GM18870 (cell line): ENCODE measurements around the gene ATG13.

Experiments
- ATAC-seq: cut with Tn5 transposase; IDR thresholded peaks from one replicate; pipeline ENCODE4 v1.9.1; 2021; ENCODE audit warnings: moderate library complexity; ENCODE audit not compliant: unreplicated experiment

ATG13 gene

DNA sequence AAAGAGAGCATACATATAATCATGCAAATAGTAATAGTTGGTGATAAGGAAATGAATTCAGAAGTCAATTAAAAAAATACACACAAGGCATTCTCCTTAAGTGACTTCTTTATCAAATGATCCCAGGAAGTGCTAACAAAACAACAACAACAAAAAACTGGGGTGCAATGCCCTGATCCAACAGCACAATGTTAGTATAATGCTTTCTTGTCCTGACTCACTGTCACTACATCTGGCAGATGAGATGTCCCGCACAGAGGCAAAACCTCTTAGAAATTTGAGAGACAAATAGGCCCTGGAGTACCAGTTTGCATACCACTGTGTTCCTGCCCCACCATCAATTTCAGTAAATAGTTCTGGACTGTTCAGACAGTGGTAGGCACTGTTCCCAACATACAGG lies 12.6 kb upstream of the ATG13 start:
- ATAC-seq = no peak

DNA sequence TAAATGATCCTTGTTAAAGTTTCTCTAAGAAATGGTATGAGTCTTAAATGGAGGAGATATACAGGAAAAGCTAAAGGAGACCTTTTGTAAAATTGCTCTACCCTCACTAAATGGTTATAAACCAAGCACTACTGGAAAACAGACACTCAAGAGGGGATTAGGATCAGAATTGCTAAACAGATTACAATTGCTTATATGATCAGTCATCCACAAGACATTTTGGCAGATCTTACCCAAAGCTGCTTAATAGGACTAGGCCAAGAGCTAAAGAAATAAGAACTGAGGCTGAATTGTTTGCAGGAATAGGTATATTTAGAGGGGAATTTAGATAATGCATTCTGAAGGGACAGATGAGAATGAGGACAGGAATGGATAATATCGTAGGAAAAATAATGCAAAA lies 9.8 kb upstream of the ATG13 start:
- no peak for ATAC-seq

DNA sequence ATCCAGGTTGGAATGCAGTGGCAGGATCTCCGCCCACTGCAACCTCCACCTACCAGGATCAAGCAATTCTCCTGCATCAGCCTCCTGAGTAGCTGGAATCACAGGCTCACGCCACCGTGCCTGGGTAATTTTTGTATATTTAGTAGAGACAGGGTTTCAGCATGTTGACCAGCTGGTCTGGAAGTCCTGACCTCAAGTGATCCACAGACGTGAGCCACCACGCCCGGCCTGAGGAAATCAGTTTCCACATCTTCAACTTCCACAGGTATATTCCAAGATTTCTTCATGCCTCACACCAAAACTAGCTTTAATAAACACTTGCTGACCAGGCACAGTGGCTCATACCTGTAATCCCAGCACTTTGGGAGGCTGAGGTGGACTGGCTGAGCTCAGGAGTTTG lies 8.0 kb upstream of the ATG13 start:
- ATAC-seq = no peak

DNA sequence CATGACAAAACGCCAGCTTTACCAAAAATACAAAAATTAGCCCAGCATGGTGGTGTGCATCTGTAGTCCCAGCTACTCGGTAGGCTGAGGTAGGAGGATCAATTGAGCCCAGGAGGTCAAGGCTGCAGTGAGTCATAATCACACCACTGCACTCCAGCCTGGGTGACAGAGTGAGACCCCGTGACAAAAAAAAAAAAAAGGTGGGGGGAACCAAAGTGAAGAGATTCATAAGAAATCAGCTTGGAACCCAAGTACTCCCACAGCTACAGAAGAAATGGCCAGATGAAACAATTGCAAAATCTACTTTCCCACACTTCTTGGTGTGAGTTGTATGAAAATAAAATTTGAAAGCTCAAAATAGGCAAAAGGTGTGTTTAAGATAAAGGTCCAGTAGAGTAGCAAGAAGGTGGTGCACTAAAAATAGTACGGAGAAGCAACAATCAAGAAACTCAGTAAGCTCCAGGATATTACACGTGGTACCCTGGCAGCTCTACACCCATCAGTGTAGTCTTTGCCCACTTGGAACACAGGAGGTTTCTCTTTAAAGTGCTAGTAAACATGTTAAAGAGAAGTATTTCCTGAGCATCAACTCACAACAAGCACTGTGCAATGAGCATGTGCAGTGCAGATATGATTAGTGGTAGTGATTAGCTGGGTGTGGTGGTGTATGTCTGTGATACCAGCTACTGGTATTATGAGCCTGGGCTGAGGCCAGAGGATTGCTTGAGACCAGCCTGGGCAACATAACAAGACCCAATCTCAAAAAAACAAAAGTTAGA lies 5.6 kb upstream of the ATG13 start:
- ATAC-seq = no peak

DNA sequence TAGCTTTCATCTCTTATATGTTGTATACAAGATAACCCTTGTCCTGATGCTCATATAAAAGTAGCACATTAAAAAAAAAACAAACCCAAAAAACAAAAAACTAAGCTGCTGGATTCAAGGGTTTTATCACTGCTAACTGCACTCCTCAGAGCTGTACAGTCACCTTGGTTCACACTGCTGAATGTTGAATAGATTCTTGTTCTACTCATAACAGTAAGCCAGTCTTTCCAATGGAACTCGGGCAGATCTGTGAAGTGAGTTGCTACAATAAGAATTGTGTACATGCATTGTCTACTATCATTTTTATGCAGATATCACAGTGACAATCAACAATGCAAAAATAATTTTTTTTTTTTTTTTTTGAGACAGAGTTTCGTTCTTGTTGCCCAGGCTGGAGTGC lies 5.0 kb upstream of the ATG13 start:
- no peak for ATAC-seq

DNA sequence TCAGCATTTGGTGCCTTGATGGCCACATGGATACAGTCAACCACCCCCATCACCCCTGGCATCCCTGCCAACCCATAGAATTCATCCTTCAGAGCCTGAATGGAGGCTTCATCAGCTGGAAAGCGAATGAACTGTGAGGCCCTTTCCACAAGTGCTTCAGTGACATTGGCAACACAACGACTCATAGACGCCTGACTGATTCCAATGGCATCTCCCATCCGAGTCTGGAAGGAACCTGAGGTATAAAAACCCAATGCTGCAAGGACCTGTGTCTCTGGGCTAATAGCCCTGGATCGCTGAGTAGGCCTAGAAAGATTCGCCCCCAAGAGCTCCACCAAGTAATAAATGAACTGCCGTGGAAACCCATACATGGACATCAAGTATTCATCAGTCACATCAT lies 1.6 kb upstream of the ATG13 start:
- ATAC-seq = no peak

DNA sequence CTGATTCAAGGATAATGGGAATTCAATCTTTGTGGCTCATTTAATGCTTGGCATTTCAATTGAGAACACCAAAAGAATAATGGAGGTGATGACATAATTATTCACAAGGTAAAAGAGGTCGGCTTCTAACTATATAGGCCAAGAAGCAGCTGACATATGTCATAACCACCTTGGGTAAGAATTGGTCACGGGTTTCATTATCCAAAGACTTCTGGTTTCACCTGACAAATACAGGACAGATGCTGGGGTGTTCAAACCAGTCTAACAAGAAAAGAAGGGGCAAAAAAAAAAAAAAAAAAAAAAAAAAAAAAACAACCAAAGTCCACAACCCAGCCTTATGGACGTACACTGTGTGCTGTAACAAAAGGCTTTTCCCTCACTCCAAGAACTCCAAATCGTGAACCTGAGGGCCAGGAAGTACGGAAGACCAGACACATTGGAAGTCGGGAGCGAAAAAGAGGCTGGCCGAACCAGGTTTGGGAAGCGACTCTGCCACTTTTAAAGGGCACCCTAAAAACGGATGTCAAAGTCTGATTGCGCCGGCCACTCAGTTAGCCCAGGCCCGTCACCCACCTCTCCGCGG lies 711 bp upstream of the ATG13 start:
- ATAC-seq = peak; percentile 9

DNA sequence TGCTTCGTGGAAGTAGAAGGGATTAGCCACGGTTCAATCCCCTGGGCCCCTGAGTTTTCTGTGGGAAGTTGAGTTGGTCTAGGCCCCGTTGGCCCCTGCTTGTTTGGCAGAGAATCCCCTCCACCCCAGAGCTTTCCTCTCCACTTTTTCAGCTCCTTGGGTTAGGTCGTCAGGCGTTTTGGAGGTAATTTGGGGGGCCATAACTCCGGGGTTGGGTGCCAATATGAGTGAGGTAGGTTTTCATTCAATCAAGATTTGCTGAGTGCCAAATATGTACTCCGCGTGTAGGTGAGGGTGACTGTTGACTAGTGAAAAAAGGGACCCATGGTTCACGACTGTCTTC lies 590 bp downstream of the ATG13 start:
- no peak for ATAC-seq

DNA sequence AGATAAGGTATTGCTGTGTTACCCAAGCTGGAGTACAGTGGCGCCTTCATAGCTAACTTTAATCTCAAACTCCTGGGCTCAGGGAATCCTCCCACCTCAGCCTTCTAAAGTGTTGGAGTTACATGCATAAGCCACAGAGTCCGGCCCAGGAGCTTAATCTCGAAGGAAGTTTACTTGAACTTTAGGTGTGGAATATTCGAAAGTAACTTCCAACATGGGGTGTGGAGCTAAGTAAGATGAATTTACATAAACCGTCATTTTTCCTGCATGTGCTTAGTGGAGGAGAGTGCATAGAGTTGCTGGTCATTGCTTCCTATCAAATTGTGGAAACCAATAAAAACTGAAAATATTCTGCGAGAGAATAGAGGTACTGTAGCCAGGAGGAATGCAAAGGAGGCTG lies 1.5 kb downstream of the ATG13 start:
- ATAC-seq = no peak

DNA sequence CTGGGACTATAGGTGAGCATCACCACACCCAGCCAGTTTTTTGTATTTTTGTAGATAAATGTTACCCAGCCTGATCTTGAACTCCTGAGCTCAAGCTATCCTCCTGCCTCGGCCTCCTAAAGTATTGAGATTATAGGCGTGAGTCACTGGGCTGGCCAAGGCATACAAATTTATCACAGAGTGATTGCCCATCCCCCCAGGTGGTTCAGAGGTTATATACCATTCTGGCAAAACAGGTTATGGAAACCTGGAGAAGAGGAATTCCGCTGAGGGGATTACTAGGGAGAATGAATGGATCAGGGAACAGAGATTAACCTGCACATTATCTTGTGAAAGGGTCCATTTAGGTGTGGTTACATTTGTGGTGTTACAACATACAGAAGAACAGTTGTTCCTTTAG lies 8.1 kb downstream of the ATG13 start:
- no peak for ATAC-seq

DNA sequence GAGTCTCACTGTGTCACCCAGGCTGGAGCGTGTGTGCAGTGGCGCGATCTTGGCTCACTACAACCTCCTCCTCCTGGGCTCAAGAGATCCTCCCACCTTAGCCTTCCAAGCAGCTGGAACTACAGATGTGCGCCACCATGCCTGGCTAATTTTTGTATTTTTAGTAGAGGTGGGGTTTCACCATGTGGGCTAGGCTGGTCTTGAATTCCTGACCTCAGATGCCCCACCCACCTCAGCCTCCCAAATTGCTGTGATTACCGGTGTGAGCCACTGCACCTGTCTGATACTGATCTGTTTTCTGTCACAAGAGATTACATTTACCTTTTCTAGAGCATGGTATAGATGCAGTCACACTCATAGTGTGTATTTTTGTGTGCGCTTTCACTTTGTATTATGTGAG lies 11.6 kb downstream of the ATG13 start:
- no peak for ATAC-seq

DNA sequence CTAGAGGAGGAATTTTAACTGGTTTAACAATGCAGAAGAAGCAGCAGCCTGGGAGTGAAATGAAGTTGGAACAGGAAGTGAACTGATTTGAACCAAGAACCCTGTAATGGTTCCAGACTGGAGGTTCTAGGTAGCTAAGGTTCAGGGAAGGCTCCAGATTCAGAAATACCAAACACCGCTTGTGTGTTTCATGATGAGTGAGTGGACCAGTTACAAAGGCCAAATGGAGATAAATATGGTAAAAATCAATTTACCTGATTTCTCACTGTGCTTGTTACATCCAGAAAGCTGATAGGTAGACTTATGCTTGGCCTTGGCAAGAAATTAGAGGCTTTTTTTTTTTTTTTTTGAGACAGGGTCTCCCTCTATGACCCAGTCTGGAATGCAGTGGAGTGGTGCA lies 12.9 kb downstream of the ATG13 start:
- no peak for ATAC-seq

DNA sequence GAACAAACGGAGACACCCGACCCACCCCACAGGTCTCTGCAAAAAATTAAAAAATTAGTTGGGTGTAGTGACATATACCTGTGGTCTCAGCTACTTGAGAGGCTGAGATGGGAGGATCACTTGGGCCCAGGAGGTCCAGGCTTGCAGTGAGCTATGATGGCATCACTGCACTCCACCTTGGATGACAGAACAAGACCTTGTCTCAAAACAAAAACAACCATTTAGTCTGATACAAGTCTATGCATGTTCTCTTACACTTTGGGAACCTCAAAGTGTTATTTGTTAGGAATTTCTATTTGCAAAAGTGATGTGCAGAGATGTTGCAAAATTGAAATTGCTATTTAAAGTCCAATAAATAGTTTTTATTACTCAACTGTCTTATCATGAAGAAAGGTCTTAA lies 14.3 kb downstream of the ATG13 start:
- ATAC-seq = no peak

DNA sequence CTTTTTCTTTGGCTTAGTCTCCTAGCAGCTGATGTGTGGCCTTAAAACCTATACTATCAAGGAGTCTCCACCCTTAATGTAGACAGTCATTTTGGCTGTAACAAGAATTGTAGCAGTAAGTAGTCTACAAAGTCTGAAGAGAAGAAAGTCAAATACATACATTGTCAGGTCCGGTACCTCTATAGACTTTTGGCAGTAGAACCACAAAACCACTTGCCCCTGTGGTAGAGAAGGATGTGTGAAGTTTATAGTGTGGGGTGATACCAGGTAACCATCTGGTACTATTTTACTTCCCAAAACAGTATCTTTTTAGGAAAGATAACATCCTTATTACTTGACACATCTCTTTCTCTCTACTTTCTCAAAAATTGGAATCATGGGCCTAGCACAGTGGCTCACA lies 15.1 kb downstream of the ATG13 start:
- ATAC-seq = no peak

DNA sequence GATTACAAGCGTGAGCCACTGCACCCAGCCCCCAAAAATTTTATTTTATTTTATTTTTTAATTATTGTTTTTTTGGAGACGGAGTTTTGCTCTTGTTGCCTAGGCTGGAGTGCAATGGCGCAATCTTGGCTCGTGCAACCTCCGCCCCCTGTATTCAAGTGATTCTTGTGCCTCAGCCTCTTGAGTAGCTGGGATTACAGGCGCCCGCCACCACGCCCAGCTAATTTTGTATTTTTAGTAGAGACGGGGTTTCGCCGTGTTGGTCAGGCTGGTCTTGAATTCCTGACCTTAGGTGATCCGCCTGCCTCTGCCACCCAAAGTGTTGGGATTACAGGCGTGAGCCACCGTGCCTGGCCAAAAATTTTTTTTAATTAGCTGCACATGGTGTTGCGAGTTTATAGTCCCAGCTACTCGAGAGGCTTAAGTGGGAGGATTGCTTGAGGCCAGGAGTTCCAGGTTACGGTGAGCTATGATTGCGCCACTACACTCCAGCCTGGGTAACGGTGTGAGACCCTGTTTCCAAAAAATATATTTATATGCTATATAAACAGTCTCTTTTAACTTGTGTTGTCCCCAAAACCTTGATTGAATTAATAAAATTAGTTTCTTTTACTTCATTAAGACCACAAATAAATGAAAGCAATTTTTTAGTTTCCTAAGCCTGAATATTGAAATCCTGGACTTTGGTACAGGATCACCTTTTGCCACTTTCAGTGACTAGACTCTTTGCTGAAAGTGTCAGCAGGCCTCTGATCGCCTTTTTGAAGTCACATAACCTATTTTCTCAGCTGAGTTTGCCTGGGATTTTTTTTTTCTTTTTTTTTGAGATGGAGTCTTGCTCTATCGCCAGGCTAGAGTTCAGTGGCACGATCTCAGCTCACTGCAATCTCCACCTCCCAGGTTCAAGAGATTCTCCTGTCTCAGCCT lies 16.2 kb downstream of the ATG13 start:
- no peak for ATAC-seq

DNA sequence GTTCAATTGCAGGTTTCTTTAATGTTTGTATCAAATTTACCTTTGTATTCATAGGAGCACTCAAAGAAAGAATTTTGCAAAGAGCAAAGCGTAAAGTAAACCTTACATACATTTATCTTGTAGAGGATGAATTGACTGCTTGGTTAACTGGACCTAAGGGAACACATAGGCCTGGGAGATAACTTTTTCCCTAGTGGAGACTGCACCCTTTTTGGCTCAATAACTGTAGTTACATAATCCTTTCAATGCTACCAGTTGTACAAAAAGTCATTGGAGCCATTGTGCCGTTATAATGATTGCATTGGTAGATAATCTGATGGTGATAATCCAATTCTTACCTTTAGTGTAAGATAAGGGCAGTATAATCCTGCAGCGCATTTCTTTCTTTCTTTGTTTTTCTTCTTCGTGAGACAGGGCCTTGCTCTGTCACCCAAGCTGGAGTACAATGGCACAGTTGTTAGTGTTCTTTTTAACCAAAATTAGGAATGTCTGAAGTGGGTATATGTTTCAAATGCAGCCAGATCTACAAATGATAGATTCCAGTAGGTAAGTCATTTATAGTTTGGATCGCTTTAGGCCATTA lies 18.3 kb downstream of the ATG13 start:
- no peak for ATAC-seq

DNA sequence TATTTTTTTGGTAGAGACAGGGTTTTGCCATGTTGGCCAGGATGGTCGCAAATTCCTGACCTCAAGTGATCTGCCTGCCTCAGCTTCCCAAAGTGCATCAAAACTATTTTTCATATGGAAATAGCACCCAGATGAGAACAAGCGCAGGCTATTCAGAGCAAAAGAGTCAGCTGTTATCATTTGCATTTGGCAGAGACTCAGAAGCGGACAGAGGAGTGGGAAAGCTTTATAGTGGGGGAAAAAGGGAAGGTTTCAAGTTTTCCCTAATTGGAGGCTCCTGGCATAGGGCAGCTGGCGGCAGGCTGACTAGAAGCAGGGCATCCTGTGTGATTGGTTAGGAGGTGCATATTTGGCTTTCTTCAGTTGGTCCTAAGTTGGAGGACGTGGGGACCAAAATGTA lies 20.2 kb downstream of the ATG13 start:
- ATAC-seq = no peak

DNA sequence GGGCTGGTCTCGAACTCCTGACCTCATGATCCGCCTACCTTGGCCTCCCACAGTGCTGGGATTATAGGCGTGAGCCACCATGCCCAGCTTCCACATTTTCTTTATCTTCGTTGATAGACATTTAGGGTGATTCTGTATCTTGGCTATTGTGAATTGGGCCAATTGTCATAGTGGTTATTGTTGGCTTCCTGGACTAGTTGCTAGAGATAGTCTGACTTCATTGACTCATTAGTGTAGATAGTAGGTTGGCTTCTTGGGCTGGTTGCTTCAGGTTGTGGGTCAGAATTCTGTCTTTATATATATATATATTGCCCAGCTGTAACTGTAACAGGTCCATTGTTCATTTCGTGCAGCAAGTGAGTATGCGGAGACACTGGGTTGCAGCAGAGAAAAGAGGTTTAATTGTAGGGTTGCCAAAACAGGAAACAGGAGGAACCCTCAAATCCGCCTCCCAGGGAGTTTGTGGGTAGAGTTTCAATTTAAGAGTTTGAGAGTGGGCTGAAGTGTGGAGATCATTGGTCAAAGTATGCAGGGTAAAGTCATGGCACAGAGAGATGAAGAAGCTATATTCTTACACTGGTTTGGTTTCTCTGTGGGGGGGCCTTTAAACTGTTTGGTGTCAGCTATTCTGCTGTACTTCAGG lies 22.0 kb downstream of the ATG13 start:
- no peak for ATAC-seq

DNA sequence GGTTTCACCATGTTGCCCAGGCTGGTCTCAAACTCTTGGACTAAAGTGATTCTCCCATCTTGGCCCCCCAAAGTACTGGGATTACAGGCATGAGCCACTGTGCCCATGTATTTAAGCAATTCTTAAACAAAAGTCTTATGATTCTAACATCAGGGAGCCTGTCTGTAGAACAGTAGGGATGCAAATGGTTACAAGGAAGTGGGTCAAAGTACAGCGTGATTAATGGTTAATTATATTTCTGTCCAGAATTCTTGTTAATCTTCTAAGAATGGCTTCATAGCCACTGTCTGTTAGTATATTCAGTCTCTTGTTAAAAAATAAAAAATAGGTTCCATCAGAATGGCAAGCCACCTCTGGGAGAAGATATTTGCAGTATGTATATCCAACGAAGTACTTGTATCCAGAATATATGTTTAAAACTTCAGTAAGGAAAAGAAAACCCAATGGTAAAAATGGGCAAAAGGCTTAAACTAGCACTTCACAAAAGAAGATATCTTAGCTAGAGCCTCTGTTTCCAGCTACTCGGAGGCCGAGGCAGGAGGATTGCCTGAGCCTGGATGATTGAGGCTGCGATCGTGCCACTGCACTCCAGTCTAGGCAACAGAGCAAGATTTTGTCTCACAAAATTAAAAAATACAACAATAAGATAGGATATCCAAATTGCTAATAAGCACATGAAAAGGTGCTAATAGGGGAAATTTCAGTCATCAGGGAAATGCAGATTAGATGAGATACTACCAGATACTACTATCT lies 22.9 kb downstream of the ATG13 start:
- ATAC-seq = no peak

DNA sequence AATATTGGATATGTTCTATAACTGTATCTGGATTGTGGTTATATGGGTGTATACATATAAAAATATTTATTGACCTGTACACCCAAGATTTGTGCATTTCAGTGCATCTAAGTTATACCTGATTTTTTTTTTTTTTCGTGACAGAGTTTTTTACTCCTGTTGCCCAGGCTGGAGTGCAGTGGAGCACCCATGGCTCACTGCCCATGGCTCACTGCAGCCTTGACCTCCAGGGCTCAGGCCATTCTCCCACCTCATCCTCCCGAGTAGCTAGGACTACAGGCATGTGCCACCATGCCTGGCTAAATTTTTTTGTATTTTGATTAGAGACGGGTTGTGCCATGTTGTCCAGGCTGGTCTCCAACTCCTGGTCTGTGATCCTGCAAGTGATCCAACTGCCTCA lies 24.3 kb downstream of the ATG13 start:
- no peak for ATAC-seq
